Activated T-cell treated with anti-CD3 and anti-CD28 coated beads, Interleukin-2, amount 50 U/mL, for 24 hours (primary cell): Measurements from ENCODE around the gene BLOC1S3.
A peak's percentile ranks its signal among the peaks of the same experiment; 100 is the strongest.

Source experiments
- DNase-seq: peaks from one replicate; pipeline ENCODE4 v3.0.0-alpha.2; 2020
- H3K27ac Mint-ChIP-seq: 2 replicates; pipeline ENCODE4 v1.8.0; 2020; ENCODE audit warnings: mild to moderate bottlenecking, mixed read lengths
- H3K27me3 Mint-ChIP-seq: 2 replicates; pipeline ENCODE4 v1.8.0; 2020; ENCODE audit warnings: mixed read lengths
- H3K36me3 Mint-ChIP-seq: 2 replicates; pipeline ENCODE4 v1.8.0; 2020; ENCODE audit warnings: low read depth, mixed read lengths
- H3K4me1 Mint-ChIP-seq: 2 replicates; pipeline ENCODE4 v1.8.0; 2020; ENCODE audit warnings: low read depth, mixed read lengths
- H3K4me3 Mint-ChIP-seq: 2 replicates; pipeline ENCODE4 v1.8.0; 2020; ENCODE audit warnings: mild to moderate bottlenecking, moderate library complexity, mixed read lengths
- H3K9me3 Mint-ChIP-seq: 2 replicates; pipeline ENCODE4 v1.8.0; 2020; ENCODE audit warnings: mixed read lengths

BLOC1S3 gene

GRCh38 chr19:45178262-45179071 is at the start of gene BLOC1S3:
Gene BLOC1S3 (plus strand): TSS chr19:45178784. CDS start chr19:45179297, 513 bp downstream.
- H3K4me3 Mint-ChIP-seq = peak within 1 kb of the TSS; percentile 95

GRCh38 chr19:45128806-45129205 is 49.8 kb upstream of the BLOC1S3 start:
- Mint-ChIP-seq H3K4me3 (no peak overlapping the region), H3K9me3 (no peaks in the 10 kb centered on the region), H3K27me3 (no peaks in the 10 kb centered on the region), H3K36me3 (no peaks in the 10 kb centered on the region), H3K4me1 (peaks cover 30% of the 10 kb centered on the region), H3K27ac (no peak overlapping the region)
- no peak for DNase-seq

More at GRCh38 chr19:45178262-45179071, at the start of gene BLOC1S3:
- Mint-ChIP-seq H3K27me3 (no peaks in the 10 kb centered on the region), H3K9me3 (no peaks in the 10 kb centered on the region), H3K36me3 (peaks cover 25% of the 10 kb centered on the region), H3K4me1 (peaks cover 42% of the 10 kb centered on the region), H3K27ac (peak within 1 kb of the TSS; percentile 97)
- peak; percentile 99 for DNase-seq

- Mint-ChIP-seq H3K9me3 (no peaks in the 10 kb centered on the region), H3K4me1 (peaks cover 32% of the 10 kb centered on the region), H3K27me3 (no peaks in the 10 kb centered on the region)
Measured at GRCh38 chr19:45130236-45130635, 48.3 kb upstream of the BLOC1S3 start.

GRCh38 chr19:45130888-45131615 is 47.5 kb upstream of the BLOC1S3 start:
- Mint-ChIP-seq H3K9me3 (no peaks in the 10 kb centered on the region), H3K27me3 (no peaks in the 10 kb centered on the region), H3K4me3 (no peak overlapping the region), H3K27ac (peak overlapping the region; percentile 29), H3K36me3 (peaks cover 2% of the 10 kb centered on the region), H3K4me1 (peaks cover 25% of the 10 kb centered on the region)
- DNase-seq = no peak

More at GRCh38 chr19:45130236-45130635, 48.3 kb upstream of the BLOC1S3 start:
- Mint-ChIP-seq H3K4me3 (no peak overlapping the region), H3K27ac (no peak overlapping the region), H3K36me3 (peaks cover 2% of the 10 kb centered on the region)
- no peak for DNase-seq

- Mint-ChIP-seq H3K27me3 (no peaks in the 10 kb centered on the region), H3K4me1 (peaks cover 17% of the 10 kb centered on the region), H3K27ac (no peak overlapping the region), H3K4me3 (no peak overlapping the region), H3K36me3 (peaks cover 2% of the 10 kb centered on the region), H3K9me3 (no peaks in the 10 kb centered on the region)
- DNase-seq = no peak
Measured at GRCh38 chr19:45133661-45134060, 44.9 kb upstream of the BLOC1S3 start.

GRCh38 chr19:45135176-45135885 is 43.3 kb upstream of the BLOC1S3 start:
- no peaks in the 10 kb centered on the region for H3K9me3 Mint-ChIP-seq
- H3K36me3 Mint-ChIP-seq = peaks cover 2% of the 10 kb centered on the region
- peaks cover 15% of the 10 kb centered on the region for H3K4me1 Mint-ChIP-seq
- no peaks in the 10 kb centered on the region for H3K27me3 Mint-ChIP-seq
- no peak overlapping the region for H3K27ac Mint-ChIP-seq
- no peak for DNase-seq
- H3K4me3 Mint-ChIP-seq = no peak overlapping the region

- Mint-ChIP-seq H3K4me3 (no peak overlapping the region), H3K27me3 (no peaks in the 10 kb centered on the region), H3K4me1 (peaks cover 4% of the 10 kb centered on the region), H3K9me3 (no peaks in the 10 kb centered on the region), H3K27ac (peak overlapping the region; percentile 67), H3K36me3 (peaks cover 14% of the 10 kb centered on the region)
- no peak for DNase-seq
Measured at GRCh38 chr19:45136507-45137178, 41.9 kb upstream of the BLOC1S3 start.

- Mint-ChIP-seq H3K4me3 (no peak overlapping the region), H3K9me3 (no peaks in the 10 kb centered on the region), H3K4me1 (peaks cover 2% of the 10 kb centered on the region), H3K36me3 (peaks cover 16% of the 10 kb centered on the region), H3K27me3 (no peaks in the 10 kb centered on the region), H3K27ac (no peak overlapping the region)
- DNase-seq = no peak
Measured at GRCh38 chr19:45137179-45137761, 41.3 kb upstream of the BLOC1S3 start.

GRCh38 chr19:45138303-45138751 is 40.3 kb upstream of the BLOC1S3 start:
- H3K9me3 Mint-ChIP-seq = no peaks in the 10 kb centered on the region
- no peak overlapping the region for H3K4me3 Mint-ChIP-seq
- no peak for DNase-seq
- no peaks in the 10 kb centered on the region for H3K27me3 Mint-ChIP-seq
- peaks cover 26% of the 10 kb centered on the region for H3K36me3 Mint-ChIP-seq
- H3K4me1 Mint-ChIP-seq = peaks cover 4% of the 10 kb centered on the region
- H3K27ac Mint-ChIP-seq = no peak overlapping the region

- no peaks in the 10 kb centered on the region for H3K27me3 Mint-ChIP-seq
- no peak for DNase-seq
- no peak overlapping the region for H3K4me3 Mint-ChIP-seq
- H3K27ac Mint-ChIP-seq = no peak overlapping the region
- no peaks in the 10 kb centered on the region for H3K9me3 Mint-ChIP-seq
- H3K4me1 Mint-ChIP-seq = peaks cover 2% of the 10 kb centered on the region
- peaks cover 30% of the 10 kb centered on the region for H3K36me3 Mint-ChIP-seq
Measured at GRCh38 chr19:45139286-45140143, 39.1 kb upstream of the BLOC1S3 start.

GRCh38 chr19:45140144-45140503 is 38.5 kb upstream of the BLOC1S3 start:
- H3K27ac Mint-ChIP-seq = no peak overlapping the region
- no peak for DNase-seq

GRCh38 chr19:45140533-45140932 is 38.1 kb upstream of the BLOC1S3 start:
- Mint-ChIP-seq H3K4me1 (peaks cover 2% of the 10 kb centered on the region), H3K36me3 (peaks cover 30% of the 10 kb centered on the region), H3K4me3 (no peak overlapping the region), H3K9me3 (no peaks in the 10 kb centered on the region), H3K27me3 (no peaks in the 10 kb centered on the region), H3K27ac (no peak overlapping the region)
- DNase-seq = no peak

More at GRCh38 chr19:45140144-45140503, 38.5 kb upstream of the BLOC1S3 start:
- Mint-ChIP-seq H3K36me3 (peaks cover 30% of the 10 kb centered on the region), H3K9me3 (no peaks in the 10 kb centered on the region), H3K4me3 (no peak overlapping the region), H3K27me3 (no peaks in the 10 kb centered on the region), H3K4me1 (peaks cover 2% of the 10 kb centered on the region)

GRCh38 chr19:45141203-45141900 is 37.2 kb upstream of the BLOC1S3 start:
- Mint-ChIP-seq H3K27me3 (no peaks in the 10 kb centered on the region), H3K9me3 (no peaks in the 10 kb centered on the region), H3K27ac (no peak overlapping the region), H3K36me3 (peaks cover 33% of the 10 kb centered on the region), H3K4me1 (peaks cover 2% of the 10 kb centered on the region), H3K4me3 (no peak overlapping the region)
- no peak for DNase-seq
